ENCODE data around the gene KREMEN2. TPM values are rescaled to one million over a fixed set of nuclear protein-coding genes. Genes with fewer than 3 reads are reported as not detected.

KREMEN2 gene
- total and polyA plus RNA-seq, 12 donors: not detected

DNA sequence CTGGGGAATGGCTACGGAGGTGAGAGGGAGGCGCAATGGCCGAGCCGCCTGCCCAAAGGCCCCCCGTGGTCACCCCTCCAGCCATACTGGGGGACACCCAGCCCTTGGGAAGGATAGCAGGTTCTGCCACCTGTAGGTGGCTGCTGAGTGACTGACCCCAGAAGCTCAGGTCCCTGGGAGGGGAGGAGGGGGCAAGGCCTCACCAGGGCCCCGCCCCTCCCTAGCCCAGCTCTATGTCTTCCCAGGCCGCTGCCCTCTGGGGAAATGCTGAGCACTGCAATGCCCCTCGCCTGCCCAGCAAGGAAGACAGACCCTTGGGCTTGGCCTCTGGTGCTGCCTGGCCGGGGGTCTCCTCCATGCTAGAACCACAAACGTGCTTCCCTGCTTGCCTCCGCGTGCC is 37.2 kb downstream of the KREMEN2 start:
- Histone ChIP-seq H3K27ac (no peak overlapping the region), H3K4me1 (replicated peaks in 1 of 2) (peaks cover 0 to 4% of the 10 kb centered on the region in 2 donors), H3K27me3 (no peaks in the 10 kb centered on the region), H3K9me3 (replicated peaks in 1 of 3) (no peaks in the 10 kb centered on the region), H3K4me3 (no peak overlapping the region), H3K36me3 (replicated peaks in 1 of 2) (no peaks in the 10 kb centered on the region)
- 64 to 69% (median 65%) methylated on average over 5 to 12 of the region's 12 CpGs; no CpG with 5 or more reads in 1 of the 4 donors for WGBS, 4 donors
- DNase-seq: no peak
- TF ChIP-seq POLR2A (IDR thresholded peaks at IDR 0.05): no peak
- TF ChIP-seq, protein P1, sequence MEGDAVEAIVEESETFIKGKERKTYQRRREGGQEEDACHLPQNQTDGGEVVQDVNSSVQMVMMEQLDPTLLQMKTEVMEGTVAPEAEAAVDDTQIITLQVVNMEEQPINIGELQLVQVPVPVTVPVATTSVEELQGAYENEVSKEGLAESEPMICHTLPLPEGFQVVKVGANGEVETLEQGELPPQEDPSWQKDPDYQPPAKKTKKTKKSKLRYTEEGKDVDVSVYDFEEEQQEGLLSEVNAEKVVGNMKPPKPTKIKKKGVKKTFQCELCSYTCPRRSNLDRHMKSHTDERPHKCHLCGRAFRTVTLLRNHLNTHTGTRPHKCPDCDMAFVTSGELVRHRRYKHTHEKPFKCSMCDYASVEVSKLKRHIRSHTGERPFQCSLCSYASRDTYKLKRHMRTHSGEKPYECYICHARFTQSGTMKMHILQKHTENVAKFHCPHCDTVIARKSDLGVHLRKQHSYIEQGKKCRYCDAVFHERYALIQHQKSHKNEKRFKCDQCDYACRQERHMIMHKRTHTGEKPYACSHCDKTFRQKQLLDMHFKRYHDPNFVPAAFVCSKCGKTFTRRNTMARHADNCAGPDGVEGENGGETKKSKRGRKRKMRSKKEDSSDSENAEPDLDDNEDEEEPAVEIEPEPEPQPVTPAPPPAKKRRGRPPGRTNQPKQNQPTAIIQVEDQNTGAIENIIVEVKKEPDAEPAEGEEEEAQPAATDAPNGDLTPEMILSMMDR (IDR thresholded peaks at IDR 0.05): no peak
- intact Hi-C loops (cut with DNase I): no loop called here

DNA sequence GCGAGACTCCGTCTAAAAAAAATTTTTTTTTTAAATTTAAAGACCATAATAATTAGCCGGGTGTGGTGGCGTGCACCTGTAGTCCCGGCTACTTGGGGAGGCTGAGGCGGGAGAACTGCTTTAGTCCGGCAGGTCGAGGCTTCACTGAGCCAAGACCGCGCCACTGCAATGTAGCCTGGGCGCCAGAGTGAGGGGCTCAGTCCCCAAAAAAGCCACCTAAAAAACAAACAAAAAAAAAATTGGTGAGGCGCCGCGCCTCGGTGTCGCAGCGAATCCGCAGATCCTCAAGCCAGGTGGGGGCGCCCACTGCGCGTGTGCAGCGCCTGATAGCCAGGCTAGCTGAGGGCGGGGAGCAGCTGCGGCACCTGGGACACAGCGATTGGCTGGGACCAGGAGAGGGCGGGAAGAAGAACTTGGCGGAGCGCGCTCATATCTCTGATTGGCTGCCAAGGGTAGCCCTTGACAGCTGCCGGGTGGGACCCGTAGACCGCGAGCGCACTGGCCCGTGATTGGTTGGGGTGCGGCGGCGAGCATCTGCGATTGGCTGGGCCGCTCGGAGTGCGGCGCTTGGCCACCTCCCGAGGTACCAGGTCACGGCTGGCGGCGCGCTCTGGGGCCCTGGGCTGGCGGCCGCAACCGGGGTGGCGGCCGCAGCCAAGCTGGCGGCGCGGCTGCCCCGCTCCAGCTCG is 39.7 kb downstream of the KREMEN2 start:
- no peak for TF ChIP-seq POLR2A (IDR thresholded peaks at IDR 0.05)
- TF ChIP-seq, protein P1 (IDR thresholded peaks at IDR 0.05): peak in 5 of 6 experiments; percentile 31 to 56 (median 53)
- intact Hi-C loops (cut with DNase I): loop anchor here in 1 of 2 donors (2.0 kb wide), 1 partner anchor 25 kb away; no protein-coding TSS in a partner anchor
- DNase-seq: peak; percentile 98 to 99 (median 99)
- H3K36me3 ChIP-seq (replicated peaks in 1 of 2): no peaks in the 10 kb centered on the region
- H3K4me1 ChIP-seq (replicated peaks in 1 of 2): peaks cover 0 to 4% of the 10 kb centered on the region in 2 donors
- peaks cover 6% of the 10 kb centered on the region for H3K27me3 ChIP-seq
- peak overlapping the region in 1 of 4 donors; percentile 16 for H3K4me3 ChIP-seq
- no peaks in the 10 kb centered on the region for H3K9me3 ChIP-seq (replicated peaks in 1 of 3)
- H3K27ac ChIP-seq: peak overlapping the region in 1 of 5 donors; percentile 71
- 7 to 17% (median 10%) methylated on average over 26 to 58 of the region's 58 CpGs for WGBS, 4 donors

DNA sequence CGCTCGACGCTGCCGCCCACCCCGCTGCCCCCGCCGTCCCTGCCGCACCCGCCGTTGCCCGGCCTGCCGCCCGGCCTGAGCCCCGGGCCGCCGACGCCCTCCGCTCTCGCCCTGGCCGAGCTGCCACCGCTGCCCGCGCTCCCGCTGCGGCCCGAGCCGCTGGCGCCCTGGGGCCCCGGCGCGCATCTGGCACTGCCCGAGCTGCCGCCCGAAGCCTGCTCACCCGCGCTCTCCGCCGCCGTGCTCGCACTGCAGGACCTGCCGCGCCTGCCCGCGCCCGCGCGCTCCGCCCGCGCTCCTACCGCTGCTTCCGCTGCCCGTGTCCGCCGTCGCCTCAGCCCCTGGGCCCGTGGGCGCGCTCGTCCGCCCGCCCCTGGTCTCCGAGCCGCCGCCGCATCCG is 40.2 kb downstream of the KREMEN2 start:
- WGBS, 4 donors: 0 to 1% methylated on average over 36 to 58 of the region's 67 CpGs; no CpG with 5 or more reads in 2 of the 4 donors
- TF ChIP-seq POLR2A (IDR thresholded peaks at IDR 0.05): no peak
- TF ChIP-seq, protein P1 (IDR thresholded peaks at IDR 0.05): no peak
- peak overlapping the region in 1 of 5 donors; percentile 71 for H3K27ac ChIP-seq
- H3K9me3 ChIP-seq (replicated peaks in 1 of 3): no peaks in the 10 kb centered on the region
- DNase-seq: peak in 1 of 7 donors; percentile 26
- no peaks in the 10 kb centered on the region for H3K36me3 ChIP-seq (replicated peaks in 1 of 2)
- peaks cover 0 to 4% of the 10 kb centered on the region in 2 donors for H3K4me1 ChIP-seq (replicated peaks in 1 of 2)
- peaks cover 7% of the 10 kb centered on the region for H3K27me3 ChIP-seq
- H3K4me3 ChIP-seq: peak overlapping the region in 1 of 4 donors; percentile 16
- intact Hi-C loops (cut with DNase I): no loop called here

DNA sequence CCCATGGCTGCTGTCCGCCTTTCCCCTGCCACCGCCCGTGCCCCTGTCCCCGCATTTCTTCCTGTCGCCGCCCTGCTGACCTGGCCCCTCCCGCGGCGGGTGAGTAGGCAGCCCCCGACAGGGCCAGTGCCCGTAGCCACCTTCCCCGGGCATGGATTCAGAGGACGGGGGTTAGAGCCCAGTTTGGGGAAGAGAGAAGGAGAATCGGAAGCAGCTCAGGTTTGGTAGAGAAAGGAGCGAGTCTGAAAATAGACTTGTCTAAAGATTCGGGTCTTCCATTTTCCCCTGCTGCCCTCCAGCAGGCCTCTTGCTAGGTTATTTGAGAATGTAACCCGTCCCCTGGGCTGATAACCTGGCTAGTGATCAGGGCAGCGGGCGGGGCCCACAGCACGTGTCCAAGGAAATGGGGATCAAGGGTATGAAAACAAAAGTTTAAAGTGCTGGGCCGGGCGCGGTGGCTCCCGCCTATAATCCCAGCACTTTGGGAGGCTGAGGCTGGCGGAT is 40.8 kb downstream of the KREMEN2 start:
- peak overlapping the region in 1 of 4 donors; percentile 45 for H3K4me3 ChIP-seq
- 9 to 15% (median 10%) methylated on average over 18 to 25 of the region's 25 CpGs for WGBS, 4 donors
- no peaks in the 10 kb centered on the region for H3K9me3 ChIP-seq (replicated peaks in 1 of 3)

More for the DNA sequence above, 40.8 kb downstream of the KREMEN2 start:
- TF ChIP-seq POLR2A (IDR thresholded peaks at IDR 0.05): no peak
- TF ChIP-seq, protein P1 (IDR thresholded peaks at IDR 0.05): no peak
- peaks cover 0 to 4% of the 10 kb centered on the region in 2 donors for H3K4me1 ChIP-seq (replicated peaks in 1 of 2)
- intact Hi-C loops (cut with DNase I): no loop called here
- H3K36me3 ChIP-seq (replicated peaks in 1 of 2): no peaks in the 10 kb centered on the region
- H3K27ac ChIP-seq: no peak overlapping the region
- peaks cover 12% of the 10 kb centered on the region for H3K27me3 ChIP-seq
- no peak for DNase-seq

Data from adrenal gland (tissue), 12 donors.